Measurements from ENCODE around the gene DNAJB9.

DNA sequence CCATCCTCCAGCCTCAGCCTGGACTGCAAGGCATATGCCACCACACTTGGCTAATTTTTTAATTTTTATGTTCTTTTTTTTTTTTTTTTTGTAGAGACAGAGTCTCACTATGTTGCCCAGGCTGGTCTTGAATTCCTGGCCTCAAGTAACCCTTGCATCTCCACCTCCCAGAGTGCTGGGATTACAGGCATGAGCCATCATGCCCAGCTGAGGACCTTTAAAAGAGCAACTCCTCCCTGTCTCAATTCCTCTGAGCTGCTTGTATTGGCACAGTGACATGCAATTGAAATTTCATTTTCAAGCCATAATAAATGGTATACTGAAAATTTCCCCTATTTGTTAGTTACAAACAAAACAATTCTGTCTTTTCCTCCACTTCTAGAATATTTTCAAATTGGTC, 19.5 kb downstream of the DNAJB9 start:
- TF ChIP-seq, protein P1, sequence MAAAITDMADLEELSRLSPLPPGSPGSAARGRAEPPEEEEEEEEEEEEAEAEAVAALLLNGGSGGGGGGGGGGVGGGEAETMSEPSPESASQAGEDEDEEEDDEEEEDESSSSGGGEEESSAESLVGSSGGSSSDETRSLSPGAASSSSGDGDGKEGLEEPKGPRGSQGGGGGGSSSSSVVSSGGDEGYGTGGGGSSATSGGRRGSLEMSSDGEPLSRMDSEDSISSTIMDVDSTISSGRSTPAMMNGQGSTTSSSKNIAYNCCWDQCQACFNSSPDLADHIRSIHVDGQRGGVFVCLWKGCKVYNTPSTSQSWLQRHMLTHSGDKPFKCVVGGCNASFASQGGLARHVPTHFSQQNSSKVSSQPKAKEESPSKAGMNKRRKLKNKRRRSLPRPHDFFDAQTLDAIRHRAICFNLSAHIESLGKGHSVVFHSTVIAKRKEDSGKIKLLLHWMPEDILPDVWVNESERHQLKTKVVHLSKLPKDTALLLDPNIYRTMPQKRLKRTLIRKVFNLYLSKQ (tag by site-specific recombination; IDR thresholded peaks at IDR 0.05; ENCODE audit: borderline replicate concordance) = no peak
- TF ChIP-seq CTCF (tag by site-specific recombination; IDR thresholded peaks at IDR 0.05) = no peak
